HepG2 (cell line): Measurements from ENCODE around the gene SYTL3. TPM values are rescaled to one million over a fixed set of nuclear protein-coding genes. Genes with fewer than 3 reads are reported as not detected.
A peak's percentile ranks its signal among the peaks of the same experiment; 100 is the strongest.

Source experiments
- BORCS8-MEF2B ChIP-seq: sonication (generic); formaldehyde crosslinking; IDR thresholded peaks from 2 replicates; pipeline ENCODE4 v1.8.0; 2022; ENCODE audit warnings: mild to moderate bottlenecking, missing genetic modification reagents
- DZIP1 ChIP-seq: sonication (generic); formaldehyde crosslinking; IDR thresholded peaks from 2 replicates; pipeline ENCODE4 v1.5.0; 2020; ENCODE audit warnings: mild to moderate bottlenecking, missing genetic modification reagents
- HDAC1 ChIP-seq: sonication (generic); formaldehyde crosslinking; IDR thresholded peaks from 2 replicates; pipeline ENCODE4 v1.5.1; 2020; ENCODE audit warnings: mild to moderate bottlenecking, missing genetic modification reagents
- HNF1B ChIP-seq: sonication (generic); formaldehyde crosslinking; IDR thresholded peaks from 2 replicates; pipeline ENCODE4 v1.5.1; 2020; ENCODE audit warnings: mild to moderate bottlenecking, moderate library complexity, missing genetic modification reagents
- HNRNPL ChIP-seq: fragments of 200-400 bp; formaldehyde crosslinking; IDR thresholded peaks from 2 replicates; pipeline ENCODE4 v1.6.1; 2017; ENCODE audit warnings: mild to moderate bottlenecking, low read depth, low read length
- HOMEZ ChIP-seq: IDR thresholded peaks from 2 replicates; pipeline ENCODE4 v1.6.1; 2016; ENCODE audit warnings: low read depth
- JUN ChIP-seq: sonication (generic); formaldehyde crosslinking; IDR thresholded peaks from 2 replicates; pipeline ENCODE4 v1.4.0; 2020; ENCODE audit warnings: mild to moderate bottlenecking, missing genetic modification reagents
- POLR2AphosphoS5 ChIP-seq: IDR thresholded peaks from 2 replicates; pipeline ENCODE4 v1.6.1; 2012; ENCODE audit warnings: low read depth, low read length
- PRDM10 ChIP-seq: sonication (generic); formaldehyde crosslinking; IDR thresholded peaks from 2 replicates; pipeline ENCODE4 v1.4.0; 2020; ENCODE audit warnings: low read depth, missing genetic modification reagents
- WIZ ChIP-seq: sonication (generic); formaldehyde crosslinking; IDR thresholded peaks from 2 replicates; pipeline ENCODE4 v1.5.1; 2020; ENCODE audit warnings: mild to moderate bottlenecking, missing genetic modification reagents
- ZNF276 ChIP-seq: sonication (generic); formaldehyde crosslinking; IDR thresholded peaks from 2 replicates; pipeline ENCODE4 v1.4.0; 2020; ENCODE audit warnings: mild to moderate bottlenecking, low read depth, missing genetic modification reagents
- ZNF414 ChIP-seq: sonication (generic); formaldehyde crosslinking; IDR thresholded peaks from 2 replicates; pipeline ENCODE4 v1.5.0; 2020; ENCODE audit warnings: missing genetic modification reagents
- ZNF547 ChIP-seq: sonication (generic); formaldehyde crosslinking; IDR thresholded peaks from 2 replicates; pipeline ENCODE4 v1.5.1; 2020; ENCODE audit warnings: mild to moderate bottlenecking, missing genetic modification reagents
- ZNF577 ChIP-seq: sonication (generic); formaldehyde crosslinking; IDR thresholded peaks from 2 replicates; pipeline ENCODE4 v1.4.0; 2020; ENCODE audit warnings: mild to moderate bottlenecking, low read depth, missing genetic modification reagents, borderline replicate concordance
- ZNF672 ChIP-seq: sonication (generic); formaldehyde crosslinking; IDR thresholded peaks from 2 replicates; pipeline ENCODE4 v1.8.1; 2022; ENCODE audit warnings: missing genetic modification reagents
- polyA plus RNA-seq, 8 experiments: library from polyadenylated mRNA; depleted of rRNA in 3 of 8; stranded (reverse) in 7 of 8; unstranded in 1 of 8; fragments of >200 nt; fragmentation: Illumina TruSeq in 4 of 8; extraction: Trizol in 4 of 8; gene quantifications; 2 replicates each; pipeline versions ENCODE4 v1.2.1 to v1.2.3, GENCODE V29; 2011 to 2016; ENCODE audit warnings: low read depth in 4 of 8, missing spikeins in 1 of 8, mixed read lengths in 1 of 8; ENCODE audit not compliant: insufficient read depth in 1 of 8
- total RNA-seq, 5 experiments: library from RNA; depleted of rRNA; stranded (reverse); fragments of >200 nt; fragmentation: Illumina TruSeq; extraction: Trizol; gene quantifications; 2 replicates each; pipeline ENCODE4 v1.2.3, GENCODE V29; 2016; ENCODE audit warnings: low read depth in 1 of 5

SYTL3 gene
- total and polyA plus RNA-seq, 2 of the 13 experiments (the other 11 are each of a cell fraction or from before 2014, with no cell fraction given), result 0.11 to 0.28 TPM

- no peak; the same call in 1 of the 2 replicates for TF ChIP-seq HOMEZ (CRISPR knock-in tag)
- TF ChIP-seq PRDM10 (CRISPR knock-in tag), result peak; percentile 81; the same call in 1 of the 2 replicates
- TF ChIP-seq ZNF577 (CRISPR knock-in tag), result no peak
- TF ChIP-seq POLR2AphosphoS5, result peak; percentile 91
- TF ChIP-seq DZIP1 (CRISPR knock-in tag), result peak; percentile 89
- peak; percentile 90 for TF ChIP-seq HNF1B (CRISPR knock-in tag)
- TF ChIP-seq ZNF672 (CRISPR knock-in tag), result no peak
- TF ChIP-seq HNRNPL, result peak; percentile 68; the same call in 1 of the 2 replicates
- peak; percentile 96 for TF ChIP-seq HDAC1
- peak; percentile 94 for TF ChIP-seq ZNF547 (CRISPR knock-in tag)
- peak; percentile 44 for TF ChIP-seq BORCS8-MEF2B (CRISPR knock-in tag)
- TF ChIP-seq JUN (CRISPR knock-in tag), result peak; percentile 52; the same call in 1 of the 2 replicates
- peak; percentile 96 for TF ChIP-seq ZNF414
- no peak for TF ChIP-seq ZNF276 (CRISPR knock-in tag)
- peak; percentile 58; the same call in 1 of the 2 replicates for TF ChIP-seq WIZ
Measured at GRCh38 chr6:158644231-158645063, 5.4 kb upstream of the SYTL3 start, which contains the start of gene DYNLT1 (continued).
